GM21737 (cell line): ENCODE measurements around the gene CYP1A2.
"Not testable (repeated sequence)": the region's sequence is repeated elsewhere in the genome, so short reads cannot be mapped to it uniquely, and the experiment has no call there.

Experiments
- ATAC-seq: cut with Tn5 transposase; IDR thresholded peaks from one replicate; pipeline ENCODE4 v1.9.1; 2021; ENCODE audit warnings: mild to moderate bottlenecking, moderate library complexity; ENCODE audit not compliant: unreplicated experiment

Gene CYP1A2

DNA sequence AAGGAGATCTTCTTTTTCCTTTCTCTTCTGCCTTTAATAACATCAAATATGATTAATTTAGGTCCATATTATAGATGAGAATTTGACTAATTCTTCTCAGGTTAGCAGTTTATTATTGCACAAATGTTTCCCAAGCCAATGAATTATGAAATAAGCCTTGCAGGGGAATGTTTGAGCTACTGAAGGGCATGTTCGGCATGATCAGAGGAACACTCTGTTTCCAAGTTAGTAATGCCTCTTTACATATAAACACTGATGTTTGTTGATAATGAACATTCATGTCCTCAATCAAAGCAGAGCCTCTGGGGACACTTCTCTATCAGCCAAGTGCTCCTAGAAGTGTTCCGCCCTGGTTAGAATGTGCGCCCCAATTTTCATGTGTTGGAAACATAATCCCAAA is 13.3 kb upstream of the CYP1A2 start:
- no peak for ATAC-seq

- ATAC-seq = not testable (repeated sequence)
These were observed 10.4 kb upstream of the CYP1A2 start for GRCh38 chr15:74738239-74738638.

- ATAC-seq = no peak
These were observed 6.2 kb upstream of the CYP1A2 start for GRCh38 chr15:74742422-74742821.

- ATAC-seq = no peak
These were observed 2.3 kb upstream of the CYP1A2 start for GRCh38 chr15:74746389-74746788.

DNA sequence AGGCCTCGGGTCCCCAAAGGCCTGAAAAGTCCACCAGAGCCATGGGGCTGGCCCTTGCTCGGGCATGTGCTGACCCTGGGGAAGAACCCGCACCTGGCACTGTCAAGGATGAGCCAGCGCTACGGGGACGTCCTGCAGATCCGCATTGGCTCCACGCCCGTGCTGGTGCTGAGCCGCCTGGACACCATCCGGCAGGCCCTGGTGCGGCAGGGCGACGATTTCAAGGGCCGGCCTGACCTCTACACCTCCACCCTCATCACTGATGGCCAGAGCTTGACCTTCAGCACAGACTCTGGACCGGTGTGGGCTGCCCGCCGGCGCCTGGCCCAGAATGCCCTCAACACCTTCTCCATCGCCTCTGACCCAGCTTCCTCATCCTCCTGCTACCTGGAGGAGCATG is 1.2 kb downstream of the CYP1A2 start:
- ATAC-seq = no peak

DNA sequence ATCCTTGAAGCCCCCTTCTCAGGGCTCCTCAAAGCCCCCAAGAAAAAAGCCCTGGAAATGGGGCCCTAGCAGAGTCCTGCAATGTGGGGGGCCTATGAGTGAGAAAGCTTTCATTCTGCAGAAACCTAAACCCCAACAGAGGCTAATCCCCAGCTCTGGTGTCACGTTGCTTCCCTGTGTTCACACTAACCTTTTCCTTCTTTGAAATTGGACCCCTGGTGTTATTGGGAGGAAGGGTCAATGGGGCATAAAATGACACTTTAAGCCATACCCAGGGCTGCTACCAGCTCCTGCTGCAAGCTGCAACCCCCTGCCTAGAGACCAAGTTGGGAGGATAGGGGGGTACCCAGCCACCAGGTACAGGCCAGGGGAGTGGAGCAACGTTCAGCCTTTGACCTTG is 2.1 kb downstream of the CYP1A2 start:
- ATAC-seq = no peak

DNA sequence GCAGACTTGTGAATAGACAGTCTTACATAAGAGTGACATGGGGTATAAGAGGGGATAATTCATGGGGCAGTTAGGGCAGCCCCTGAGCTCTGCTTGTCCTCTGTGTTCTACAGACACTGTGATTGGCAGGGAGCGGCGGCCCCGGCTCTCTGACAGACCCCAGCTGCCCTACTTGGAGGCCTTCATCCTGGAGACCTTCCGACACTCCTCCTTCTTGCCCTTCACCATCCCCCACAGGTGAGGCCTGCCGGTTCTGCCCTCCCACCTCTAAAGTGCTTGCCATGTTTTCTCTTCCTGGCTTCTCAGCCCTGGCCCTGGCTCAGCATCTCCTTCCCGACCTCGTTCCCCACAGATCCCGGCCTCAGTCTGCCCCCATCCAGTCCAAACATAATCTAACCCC is 3.4 kb downstream of the CYP1A2 start:
- no peak for ATAC-seq

GRCh38 chr15:74752531-74752930 is 3.9 kb downstream of the CYP1A2 start:
- no peak for ATAC-seq

DNA sequence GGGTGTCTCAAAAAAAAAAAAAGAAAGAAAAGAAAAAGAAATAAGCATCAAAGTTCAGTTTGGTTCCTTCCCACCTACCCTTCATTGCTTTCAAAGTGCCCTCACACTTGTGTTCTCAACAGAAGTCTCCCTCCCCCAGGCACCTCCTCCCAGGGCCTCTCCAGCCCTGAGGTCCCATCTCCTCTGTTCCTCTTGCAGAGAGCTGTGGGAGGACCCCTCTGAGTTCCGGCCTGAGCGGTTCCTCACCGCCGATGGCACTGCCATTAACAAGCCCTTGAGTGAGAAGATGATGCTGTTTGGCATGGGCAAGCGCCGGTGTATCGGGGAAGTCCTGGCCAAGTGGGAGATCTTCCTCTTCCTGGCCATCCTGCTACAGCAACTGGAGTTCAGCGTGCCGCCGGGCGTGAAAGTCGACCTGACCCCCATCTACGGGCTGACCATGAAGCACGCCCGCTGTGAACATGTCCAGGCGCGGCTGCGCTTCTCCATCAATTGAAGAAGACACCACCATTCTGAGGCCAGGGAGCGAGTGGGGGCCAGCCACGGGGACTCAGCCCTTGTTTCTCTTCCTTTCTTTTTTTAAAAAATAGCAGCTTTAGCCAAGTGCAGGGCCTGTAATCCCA is 6.1 kb downstream of the CYP1A2 start:
- ATAC-seq = no peak

DNA sequence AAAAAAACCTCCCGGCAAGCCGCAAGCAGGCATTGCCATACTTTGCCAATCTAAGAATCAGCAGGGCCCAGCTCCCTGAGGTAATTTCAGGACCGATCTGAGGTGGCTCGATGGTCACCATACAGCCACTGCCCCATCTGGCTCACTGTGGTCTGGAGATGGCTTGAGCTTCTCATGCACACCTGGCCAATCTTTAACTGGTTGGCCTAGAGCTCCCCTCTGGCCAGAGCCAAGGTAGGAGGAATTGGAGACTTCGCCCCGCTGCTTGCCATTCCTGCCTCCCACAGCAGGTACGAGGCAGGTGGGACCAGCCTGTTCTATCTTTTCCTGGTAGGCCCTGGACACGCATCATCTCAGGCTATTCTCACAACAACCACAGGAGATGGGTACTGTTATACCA is 10.1 kb downstream of the CYP1A2 start:
- ATAC-seq = no peak

GRCh38 chr15:74762791-74763150 is 14.1 kb downstream of the CYP1A2 start:
- no peak for ATAC-seq

GRCh38 chr15:74763416-74763815 is 14.8 kb downstream of the CYP1A2 start:
- ATAC-seq = no peak

DNA sequence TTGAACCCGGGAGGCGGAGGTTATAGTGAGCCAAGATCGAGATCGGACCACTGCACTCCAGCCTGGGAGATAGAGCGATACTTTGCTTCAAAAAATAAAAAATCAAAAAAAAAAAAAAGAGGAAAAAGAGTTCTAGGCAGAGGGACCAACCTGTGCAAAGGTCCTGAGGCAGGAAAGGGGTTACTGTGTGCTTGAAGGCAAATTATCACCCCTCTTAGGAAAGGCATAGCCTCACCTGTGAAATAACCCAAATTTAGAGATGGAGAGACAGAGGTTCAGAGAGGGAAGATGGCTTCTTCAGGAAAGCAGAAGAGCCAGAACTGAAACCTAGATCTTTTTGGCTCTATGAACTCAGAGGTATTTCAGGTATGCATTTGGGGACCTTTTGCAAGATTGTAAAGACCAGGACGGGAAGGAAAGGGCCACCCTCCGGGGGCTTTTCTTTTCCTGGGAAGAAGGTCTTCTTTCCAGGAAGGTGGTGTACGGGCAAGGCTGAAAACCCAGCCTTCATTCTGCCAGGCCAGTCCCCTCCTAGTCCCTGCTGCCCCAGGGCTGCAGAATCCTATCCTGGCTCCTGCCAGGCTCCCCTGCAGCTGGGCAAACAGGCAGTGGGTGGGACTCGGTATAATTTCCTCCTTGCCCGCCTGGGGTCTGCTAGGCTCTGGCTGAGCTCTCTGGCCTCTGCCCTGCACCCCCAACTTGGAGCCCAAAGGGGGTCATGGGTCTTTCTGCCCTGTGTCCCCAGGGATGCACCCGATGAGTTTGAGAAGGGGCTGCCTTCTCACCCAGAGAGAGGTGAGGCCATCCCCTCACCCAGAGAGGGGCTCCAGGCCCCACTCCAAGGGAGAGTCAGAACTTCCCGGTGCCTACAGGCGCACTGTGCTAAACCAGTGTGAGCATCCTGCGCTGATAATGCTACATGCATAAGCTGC is 18.8 kb downstream of the CYP1A2 start:
- ATAC-seq = no peak

- no peak for ATAC-seq
These were observed 19.6 kb downstream of the CYP1A2 start for GRCh38 chr15:74768099-74768770.

DNA sequence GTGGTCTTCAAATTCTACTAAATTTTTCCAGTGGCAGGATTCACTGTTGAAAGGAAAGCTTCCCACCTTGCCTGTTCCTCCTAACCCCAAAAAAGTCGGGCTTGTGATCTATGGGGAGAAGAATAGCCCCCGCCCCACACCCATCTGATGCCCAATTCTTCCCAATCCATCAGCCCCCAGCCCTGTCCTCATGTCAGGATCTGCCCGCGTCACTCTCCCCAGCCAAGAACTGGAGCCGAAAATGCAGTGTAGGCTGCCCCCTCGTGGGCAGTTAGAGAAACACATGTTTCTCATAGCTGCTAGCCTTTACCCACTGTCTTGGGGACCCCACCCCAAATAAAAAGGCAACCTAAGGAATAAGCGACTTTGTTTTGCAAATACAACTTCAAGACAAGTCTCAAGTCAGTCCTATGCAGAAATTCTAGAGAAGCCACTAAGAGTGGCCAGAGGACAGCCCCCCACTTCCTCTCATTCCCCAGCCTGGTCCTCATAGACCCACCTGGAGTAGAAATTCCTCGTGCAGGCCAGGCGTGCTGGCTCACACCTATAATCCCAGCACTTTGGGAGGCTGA is 20.2 kb downstream of the CYP1A2 start:
- ATAC-seq = no peak

DNA sequence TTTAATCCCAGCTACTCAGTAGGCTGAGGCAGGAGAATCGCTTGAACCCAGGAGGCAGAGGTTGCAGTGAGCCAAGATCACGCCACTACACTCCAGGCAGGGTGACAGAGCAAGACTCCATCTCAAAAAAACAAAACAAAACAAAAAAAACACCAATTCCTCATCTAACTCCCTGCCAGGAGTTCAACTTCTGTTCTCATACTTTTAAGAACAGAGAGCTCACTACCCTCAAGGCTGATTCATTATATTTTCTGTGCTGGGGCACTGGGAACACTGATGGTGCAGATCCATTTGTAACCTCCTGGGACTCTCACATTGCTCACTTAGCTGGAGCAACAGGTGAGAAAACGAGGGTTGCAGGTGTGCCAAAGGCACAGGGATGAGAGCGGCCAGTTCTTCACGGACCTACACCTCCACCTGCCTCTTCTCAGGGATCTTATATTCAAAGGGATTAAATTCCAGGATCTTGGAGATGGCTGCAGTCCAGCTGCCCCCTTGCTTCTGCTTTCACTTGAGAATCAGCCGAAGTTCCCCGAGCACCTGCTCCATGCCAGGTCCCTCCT is 20.9 kb downstream of the CYP1A2 start:
- no peak for ATAC-seq

GRCh38 chr15:74770211-74770903 is 21.7 kb downstream of the CYP1A2 start:
- ATAC-seq = no peak

GRCh38 chr15:74773329-74773728 is 24.7 kb downstream of the CYP1A2 start:
- no peak for ATAC-seq

DNA sequence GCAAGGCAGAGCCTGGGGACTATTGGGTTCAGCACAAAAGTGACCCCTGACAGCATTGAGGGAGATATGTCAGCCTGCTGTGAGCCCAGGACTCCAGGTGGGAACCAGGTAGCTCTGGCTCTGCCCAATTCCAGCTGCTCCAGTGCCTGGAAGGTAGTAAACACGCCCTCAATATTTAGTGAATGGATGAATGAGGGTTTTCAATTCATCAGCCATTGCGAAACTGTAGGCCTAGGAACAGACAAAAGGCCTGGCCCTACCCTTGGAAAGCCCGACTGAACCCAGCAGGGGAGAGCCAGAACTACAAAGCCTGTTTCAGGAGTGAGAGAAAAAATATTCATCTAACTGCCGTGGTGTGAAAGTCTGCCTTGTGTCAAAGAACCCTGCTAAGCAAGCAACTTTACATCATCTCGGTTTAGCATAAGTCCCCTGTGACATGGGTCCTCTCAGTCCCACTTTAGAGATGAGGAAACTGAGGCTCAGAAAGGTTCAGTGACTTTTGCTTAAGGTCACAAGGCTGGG is 25.1 kb downstream of the CYP1A2 start:
- ATAC-seq = no peak

DNA sequence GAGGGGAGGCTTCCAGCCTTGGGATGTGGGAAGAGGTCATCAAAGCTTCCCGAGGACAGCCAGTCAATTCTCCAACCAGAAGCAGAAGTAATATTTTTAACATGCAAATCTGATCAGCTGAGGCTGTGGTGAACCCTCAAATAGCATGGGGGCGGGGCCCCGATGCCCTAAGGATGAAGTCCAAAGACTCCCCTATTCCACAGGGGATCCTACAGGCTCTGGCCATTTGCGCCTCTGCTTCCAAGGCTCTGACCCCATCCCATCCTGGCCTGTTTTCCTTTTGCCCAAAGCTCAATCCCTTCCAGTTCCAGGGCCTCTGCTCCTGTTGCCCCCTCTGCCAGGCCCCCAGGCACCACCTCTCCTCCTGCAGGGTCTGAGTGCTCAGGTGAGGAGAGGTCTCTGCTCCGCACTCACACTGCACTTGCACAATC is 26.5 kb downstream of the CYP1A2 start:
- ATAC-seq = no peak
